Ishikawa (cell line): ENCODE results near the gene PIGP.

ENCODE experiments used
- CEBPB ChIP-seq: IDR thresholded peaks from 2 replicates; pipeline ENCODE4 v1.6.1; 2012
- CREB1 ChIP-seq: IDR thresholded peaks from 2 replicates; pipeline ENCODE4 v1.6.1; 2012; ENCODE audit warnings: low read depth
- EGR1 ChIP-seq: IDR thresholded peaks from 2 replicates; pipeline ENCODE4 v1.6.1; 2012
- EP300 ChIP-seq: IDR thresholded peaks from 2 replicates; pipeline ENCODE4 v1.6.1; 2012; ENCODE audit warnings: borderline replicate concordance
- FOXM1 ChIP-seq: IDR thresholded peaks from 2 replicates; pipeline ENCODE4 v1.6.1; 2012; ENCODE audit warnings: low read depth, borderline replicate concordance
- NFIC ChIP-seq: IDR thresholded peaks from 2 replicates; pipeline ENCODE4 v1.6.1; 2012
- RAD21 ChIP-seq: IDR thresholded peaks from 2 replicates; pipeline ENCODE4 v1.6.1; 2012; ENCODE audit warnings: low read depth
- TAF1 ChIP-seq: IDR thresholded peaks from 2 replicates; pipeline ENCODE4 v1.6.1; 2012; ENCODE audit warnings: low read depth, mild to moderate bottlenecking
- TCF12 ChIP-seq: IDR thresholded peaks from 2 replicates; pipeline ENCODE4 v1.6.1; 2012; ENCODE audit warnings: low read depth
- TEAD4 ChIP-seq: IDR thresholded peaks from 2 replicates; pipeline ENCODE4 v1.6.1; 2012
- YY1 ChIP-seq: IDR thresholded peaks from 2 replicates; pipeline ENCODE4 v1.6.1; 2012; ENCODE audit warnings: low read depth
- ZBTB7A ChIP-seq: IDR thresholded peaks from 2 replicates; pipeline ENCODE4 v1.6.1; 2012; ENCODE audit warnings: low read depth
- TF ChIP-seq, protein P1 (sequence below): IDR thresholded peaks from 2 replicates; pipeline ENCODE4 v1.6.1; 2012; ENCODE audit warnings: low read depth, mild to moderate bottlenecking
- TF ChIP-seq, protein P2 (sequence below): IDR thresholded peaks from 2 replicates; pipeline ENCODE4 v1.6.1; 2012
- TF ChIP-seq, protein P3 (sequence below): IDR thresholded peaks from 2 replicates; pipeline ENCODE4 v1.6.1; 2012

Gene PIGP

DNA sequence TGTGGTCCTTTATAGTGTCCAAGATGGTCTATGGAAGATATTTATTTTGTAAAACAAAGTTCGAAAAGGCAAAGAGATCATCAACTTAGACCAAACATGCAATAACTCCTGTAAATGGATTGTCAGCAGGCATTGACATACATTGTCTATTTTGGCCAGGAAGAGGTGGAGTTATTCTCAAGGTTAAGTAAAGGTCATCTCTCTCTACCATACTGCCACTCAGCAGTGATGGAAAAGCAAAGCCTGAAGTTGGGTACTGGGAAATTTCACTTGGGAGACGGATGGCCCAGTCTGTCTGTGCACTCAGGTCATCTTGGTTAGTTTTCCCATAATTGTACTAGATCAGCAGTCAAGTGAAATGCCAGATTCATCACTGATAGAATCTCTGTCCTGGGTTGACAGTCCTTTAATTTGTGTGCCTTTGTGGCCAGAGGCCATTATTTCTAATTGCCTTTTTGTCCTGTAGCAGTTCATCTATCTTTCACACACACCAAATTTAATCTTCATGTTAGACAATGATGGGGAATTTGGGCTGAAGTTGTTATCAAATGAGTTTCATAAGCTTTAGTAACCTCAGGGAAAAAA is 17.5 kb downstream of the PIGP start:
- no peak for TF ChIP-seq NFIC
- no peak for TF ChIP-seq TAF1
- no peak for TF ChIP-seq ZBTB7A
- TF ChIP-seq, protein P1, sequence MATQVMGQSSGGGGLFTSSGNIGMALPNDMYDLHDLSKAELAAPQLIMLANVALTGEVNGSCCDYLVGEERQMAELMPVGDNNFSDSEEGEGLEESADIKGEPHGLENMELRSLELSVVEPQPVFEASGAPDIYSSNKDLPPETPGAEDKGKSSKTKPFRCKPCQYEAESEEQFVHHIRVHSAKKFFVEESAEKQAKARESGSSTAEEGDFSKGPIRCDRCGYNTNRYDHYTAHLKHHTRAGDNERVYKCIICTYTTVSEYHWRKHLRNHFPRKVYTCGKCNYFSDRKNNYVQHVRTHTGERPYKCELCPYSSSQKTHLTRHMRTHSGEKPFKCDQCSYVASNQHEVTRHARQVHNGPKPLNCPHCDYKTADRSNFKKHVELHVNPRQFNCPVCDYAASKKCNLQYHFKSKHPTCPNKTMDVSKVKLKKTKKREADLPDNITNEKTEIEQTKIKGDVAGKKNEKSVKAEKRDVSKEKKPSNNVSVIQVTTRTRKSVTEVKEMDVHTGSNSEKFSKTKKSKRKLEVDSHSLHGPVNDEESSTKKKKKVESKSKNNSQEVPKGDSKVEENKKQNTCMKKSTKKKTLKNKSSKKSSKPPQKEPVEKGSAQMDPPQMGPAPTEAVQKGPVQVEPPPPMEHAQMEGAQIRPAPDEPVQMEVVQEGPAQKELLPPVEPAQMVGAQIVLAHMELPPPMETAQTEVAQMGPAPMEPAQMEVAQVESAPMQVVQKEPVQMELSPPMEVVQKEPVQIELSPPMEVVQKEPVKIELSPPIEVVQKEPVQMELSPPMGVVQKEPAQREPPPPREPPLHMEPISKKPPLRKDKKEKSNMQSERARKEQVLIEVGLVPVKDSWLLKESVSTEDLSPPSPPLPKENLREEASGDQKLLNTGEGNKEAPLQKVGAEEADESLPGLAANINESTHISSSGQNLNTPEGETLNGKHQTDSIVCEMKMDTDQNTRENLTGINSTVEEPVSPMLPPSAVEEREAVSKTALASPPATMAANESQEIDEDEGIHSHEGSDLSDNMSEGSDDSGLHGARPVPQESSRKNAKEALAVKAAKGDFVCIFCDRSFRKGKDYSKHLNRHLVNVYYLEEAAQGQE, result no peak
- no peak for TF ChIP-seq CEBPB
- no peak for TF ChIP-seq CREB1
- TF ChIP-seq, protein P2, sequence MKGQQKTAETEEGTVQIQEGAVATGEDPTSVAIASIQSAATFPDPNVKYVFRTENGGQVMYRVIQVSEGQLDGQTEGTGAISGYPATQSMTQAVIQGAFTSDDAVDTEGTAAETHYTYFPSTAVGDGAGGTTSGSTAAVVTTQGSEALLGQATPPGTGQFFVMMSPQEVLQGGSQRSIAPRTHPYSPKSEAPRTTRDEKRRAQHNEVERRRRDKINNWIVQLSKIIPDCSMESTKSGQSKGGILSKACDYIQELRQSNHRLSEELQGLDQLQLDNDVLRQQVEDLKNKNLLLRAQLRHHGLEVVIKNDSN, result no peak
- TF ChIP-seq YY1, result no peak
- TF ChIP-seq EGR1, result no peak
- no peak for TF ChIP-seq RAD21
- TF ChIP-seq, protein P3, sequence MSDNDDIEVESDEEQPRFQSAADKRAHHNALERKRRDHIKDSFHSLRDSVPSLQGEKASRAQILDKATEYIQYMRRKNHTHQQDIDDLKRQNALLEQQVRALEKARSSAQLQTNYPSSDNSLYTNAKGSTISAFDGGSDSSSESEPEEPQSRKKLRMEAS, result no peak
- TF ChIP-seq TEAD4, result no peak

DNA sequence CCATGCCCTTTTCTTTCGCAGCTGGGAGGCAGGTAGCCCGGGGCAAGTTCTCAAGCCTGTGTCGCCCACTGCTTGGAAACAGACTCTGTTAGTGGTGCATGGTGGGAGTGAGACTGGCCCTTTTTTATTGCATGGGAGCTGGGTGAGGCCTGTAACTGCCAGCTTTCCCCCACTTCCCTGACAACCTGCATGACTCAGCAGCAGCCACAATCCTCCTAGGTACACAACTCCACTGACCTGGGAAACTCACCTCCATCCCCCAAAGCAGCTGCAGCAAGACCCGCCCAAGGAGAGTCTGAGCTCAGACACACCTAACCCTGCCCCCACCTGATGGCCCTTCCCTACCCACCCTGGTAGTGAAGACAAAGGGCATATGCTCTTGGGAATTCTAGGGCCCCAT is 25.8 kb downstream of the PIGP start:
- TF ChIP-seq ZBTB7A (no peak), YY1 (no peak), RAD21 (no peak), TEAD4 (no peak)
- TF ChIP-seq, protein P3, result no peak

DNA sequence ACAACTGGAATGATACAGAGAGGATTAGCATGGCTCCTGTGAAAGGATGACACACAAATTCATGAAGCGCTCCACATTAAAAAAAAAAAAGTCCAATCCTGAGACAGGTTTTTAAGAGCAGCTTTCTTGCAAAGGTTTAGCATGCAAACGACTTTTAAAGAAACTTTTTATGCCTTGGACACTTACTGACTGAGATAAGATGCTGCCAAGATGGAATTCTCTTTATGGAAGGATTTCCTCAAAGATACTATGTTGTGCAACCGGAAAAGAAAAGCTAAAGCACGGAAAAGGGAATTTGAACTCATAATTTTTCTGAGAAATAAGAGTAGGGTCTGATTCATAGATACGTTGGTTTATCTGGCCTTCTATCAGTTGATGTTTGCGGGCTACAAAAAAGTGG is 27.3 kb downstream of the PIGP start:
- TF ChIP-seq EP300, result no peak

DNA sequence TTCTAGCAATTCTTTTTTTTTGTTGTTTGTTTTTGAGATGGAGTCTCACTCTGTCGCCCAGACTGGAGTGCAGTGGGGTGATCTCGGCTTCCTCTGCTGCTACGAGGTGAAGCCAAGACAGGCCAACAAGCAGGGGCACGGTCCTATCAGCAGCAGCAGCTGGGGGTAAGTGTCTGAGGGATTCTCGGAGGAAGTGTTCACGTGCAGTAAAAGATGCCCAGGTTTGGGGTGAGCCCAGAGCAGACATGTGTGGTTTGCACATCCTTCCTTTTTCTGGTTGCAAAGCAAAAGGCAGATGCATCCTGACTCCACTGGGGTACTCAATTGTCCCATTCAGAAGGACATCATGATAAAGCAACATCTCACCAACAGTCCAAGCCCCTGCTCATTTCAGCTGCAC is 27.7 kb downstream of the PIGP start:
- TF ChIP-seq YY1 (no peak), FOXM1 (no peak), EP300 (no peak), NFIC (no peak), ZBTB7A (no peak)
- TF ChIP-seq, protein P3, result no peak

DNA sequence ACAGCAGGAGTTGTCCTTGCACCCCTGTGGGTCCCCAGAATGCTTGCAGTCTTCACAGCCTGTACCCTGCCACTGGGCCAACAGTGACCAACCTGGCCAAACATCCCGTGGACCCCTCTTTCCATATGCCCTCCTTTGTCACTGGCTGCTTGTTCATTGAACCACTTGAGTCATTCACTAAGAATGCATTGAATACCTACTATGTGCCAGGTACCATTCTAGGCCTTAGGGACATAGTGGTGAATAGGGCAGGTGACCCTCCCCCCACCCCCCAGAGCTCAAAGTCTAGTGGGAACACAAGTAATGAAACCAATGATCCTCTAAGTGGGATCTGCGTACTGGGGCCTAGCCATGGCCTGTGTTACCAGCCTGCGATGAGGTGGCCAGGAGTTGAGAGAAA is 28.2 kb downstream of the PIGP start:
- TF ChIP-seq CREB1 (no peak), TAF1 (no peak), TCF12 (no peak), YY1 (no peak), EGR1 (no peak), CEBPB (no peak), ZBTB7A (no peak), EP300 (no peak), NFIC (no peak), RAD21 (no peak), TEAD4 (no peak), FOXM1 (no peak)
- TF ChIP-seq, protein P1, result no peak
- TF ChIP-seq, protein P2, result no peak
- TF ChIP-seq, protein P3, result no peak

DNA sequence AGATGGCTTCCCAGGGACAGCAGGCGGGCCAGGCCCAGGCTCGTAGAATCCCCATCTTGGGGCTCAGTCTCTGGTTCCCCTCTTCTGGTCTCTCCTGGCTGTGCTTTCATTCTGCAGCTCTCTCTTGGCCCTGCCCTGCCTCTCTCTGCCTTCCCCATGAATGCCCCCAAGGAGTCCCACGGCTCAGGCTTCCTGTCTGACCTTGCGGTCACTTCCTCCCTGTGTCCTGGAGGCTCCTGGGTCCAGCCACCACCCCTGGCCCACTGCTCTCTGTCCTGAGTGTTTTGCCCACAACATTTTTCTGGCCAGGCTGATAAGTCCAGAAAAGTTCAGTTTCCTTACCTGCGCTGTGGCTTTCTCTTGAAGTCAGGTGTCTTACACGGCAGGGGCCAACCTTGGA is 29.1 kb downstream of the PIGP start:
- TF ChIP-seq FOXM1 (no peak), YY1 (no peak), TCF12 (no peak)
- TF ChIP-seq, protein P2, result no peak
